ENCODE data around the gene NUDT9.

DNA sequence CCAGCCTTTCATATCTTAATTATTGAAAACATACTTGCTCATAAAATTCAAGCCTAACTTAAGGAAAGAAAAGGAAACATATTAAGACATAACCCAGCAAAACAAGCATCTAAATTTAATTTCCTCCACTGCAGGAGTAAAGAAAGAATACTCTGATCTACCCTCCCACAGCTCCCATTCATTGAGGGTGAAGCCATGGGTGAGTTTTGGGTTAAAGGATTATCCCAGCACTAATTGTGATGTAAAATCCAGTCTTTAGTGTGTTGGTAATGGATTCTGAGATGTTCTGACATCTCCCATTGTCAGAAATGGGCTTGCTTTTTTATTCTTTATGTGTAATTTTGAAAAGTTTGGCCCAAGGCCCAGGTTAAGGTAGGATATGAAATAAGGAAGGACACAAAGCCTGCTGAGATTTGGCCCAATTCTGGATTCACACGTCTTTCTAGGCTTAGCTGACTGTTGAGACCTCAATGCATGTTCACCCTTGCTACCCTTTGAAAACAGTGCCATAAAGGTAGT, 56.4 kb downstream of the NUDT9 start:
- TF ChIP-seq, protein P1, sequence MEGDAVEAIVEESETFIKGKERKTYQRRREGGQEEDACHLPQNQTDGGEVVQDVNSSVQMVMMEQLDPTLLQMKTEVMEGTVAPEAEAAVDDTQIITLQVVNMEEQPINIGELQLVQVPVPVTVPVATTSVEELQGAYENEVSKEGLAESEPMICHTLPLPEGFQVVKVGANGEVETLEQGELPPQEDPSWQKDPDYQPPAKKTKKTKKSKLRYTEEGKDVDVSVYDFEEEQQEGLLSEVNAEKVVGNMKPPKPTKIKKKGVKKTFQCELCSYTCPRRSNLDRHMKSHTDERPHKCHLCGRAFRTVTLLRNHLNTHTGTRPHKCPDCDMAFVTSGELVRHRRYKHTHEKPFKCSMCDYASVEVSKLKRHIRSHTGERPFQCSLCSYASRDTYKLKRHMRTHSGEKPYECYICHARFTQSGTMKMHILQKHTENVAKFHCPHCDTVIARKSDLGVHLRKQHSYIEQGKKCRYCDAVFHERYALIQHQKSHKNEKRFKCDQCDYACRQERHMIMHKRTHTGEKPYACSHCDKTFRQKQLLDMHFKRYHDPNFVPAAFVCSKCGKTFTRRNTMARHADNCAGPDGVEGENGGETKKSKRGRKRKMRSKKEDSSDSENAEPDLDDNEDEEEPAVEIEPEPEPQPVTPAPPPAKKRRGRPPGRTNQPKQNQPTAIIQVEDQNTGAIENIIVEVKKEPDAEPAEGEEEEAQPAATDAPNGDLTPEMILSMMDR (IDR thresholded peaks at IDR 0.05; ENCODE audit: low read length) = no peak
- TF ChIP-seq EZH2phosphoT487 (IDR thresholded peaks at IDR 0.05; ENCODE audit: low read length) (no peak), EZH2 (optimal IDR thresholded peaks at IDR 0.05; ENCODE audit: low read depth, low read length) (no peak)

Data from MM.1S (cell line).